ENCODE measurements around the gene CACNA1B.
A peak's percentile ranks its signal among the peaks of the same experiment; 100 is the strongest.
"Not testable (repeated sequence)": the region's sequence is repeated elsewhere in the genome, so short reads cannot be mapped to it uniquely, and the experiment has no call there.

The CACNA1B gene

GRCh38 chr9:138143491-138143890 is 265.9 kb downstream of the CACNA1B start:
- DNase-seq (ENCODE audit: low spot score) = not testable (repeated sequence)

- not testable (repeated sequence) for DNase-seq (ENCODE audit: low spot score)
These were observed 270.0 kb downstream of the CACNA1B start for GRCh38 chr9:138147556-138147955.

- peak; percentile 3 for DNase-seq (ENCODE audit: low spot score)
These were observed 272.4 kb downstream of the CACNA1B start for GRCh38 chr9:138149672-138150656.

DNA sequence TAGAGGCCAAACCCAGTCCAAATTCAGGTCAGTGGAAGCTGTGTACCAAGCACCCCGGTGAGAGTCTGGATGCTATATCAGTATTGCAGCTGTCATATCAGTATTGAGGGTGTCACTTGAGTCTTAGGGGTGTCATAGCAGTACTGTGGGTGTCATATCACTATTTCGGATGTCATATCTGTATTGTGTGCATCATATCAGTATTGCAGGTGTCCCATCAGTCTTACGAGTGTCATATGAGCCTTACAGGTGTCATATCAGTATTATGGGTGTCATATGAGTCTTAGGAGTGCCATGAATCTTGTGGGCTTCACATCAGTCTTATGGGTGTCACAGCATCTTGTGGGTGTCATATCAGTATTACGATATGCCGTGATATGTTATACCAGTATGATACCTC is 278.2 kb downstream of the CACNA1B start:
- DNase-seq (ENCODE audit: low spot score) = not testable (repeated sequence)

- DNase-seq (ENCODE audit: low spot score) = not testable (repeated sequence)
These were observed 289.2 kb downstream of the CACNA1B start for GRCh38 chr9:138166793-138167192.

Measured in cerebellar cortex (tissue), 1 donor.